Activated T-helper 1 cell treated with anti-CD3 and anti-CD28 coated beads, Interleukin-2, amount 50 U/mL, for 16 hours (primary cell): ENCODE results near the gene GPC3.
"Not testable (repeated sequence)": the region's sequence is repeated elsewhere in the genome, so short reads cannot be mapped to it uniquely, and the experiment has no call there.

ENCODE experiments used
- DNase-seq, 2 donors: peaks; one replicate each; pipeline ENCODE4 v3.0.0-alpha.2; 2020; ENCODE audit warnings: low read depth in 1 of 2, low spot score in 1 of 2

The GPC3 gene

DNA sequence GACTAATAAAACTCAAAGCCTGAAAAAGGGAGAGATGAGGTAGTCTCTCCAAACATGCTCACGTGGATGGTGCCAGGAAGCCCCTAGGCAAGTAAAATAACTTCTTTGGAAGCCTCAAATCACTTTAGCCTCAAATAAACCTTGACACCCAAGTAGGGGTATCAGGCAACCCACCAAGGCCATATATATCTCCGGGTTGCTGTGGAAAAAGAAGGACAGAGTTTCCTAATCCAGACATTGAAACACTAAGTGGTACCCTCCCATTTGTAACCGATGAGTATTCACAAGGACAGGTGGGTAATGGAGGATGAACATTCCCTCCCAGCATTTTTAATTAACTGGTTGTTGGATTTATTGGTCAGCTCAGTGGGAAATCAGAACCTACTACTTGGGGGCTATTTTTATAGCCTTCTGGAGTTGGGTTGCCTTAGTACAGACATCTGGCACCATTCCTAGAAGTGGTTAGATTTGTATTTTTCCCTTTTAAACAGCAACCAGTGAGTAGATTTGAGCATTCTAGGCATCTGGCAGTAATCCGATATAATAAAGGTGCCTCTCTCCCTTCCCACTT is 87.7 kb downstream of the GPC3 start:
- no peak for DNase-seq

- DNase-seq = no peak
Measured at GRCh38 chrX:133892337-133892736, 93.1 kb downstream of the GPC3 start.

GRCh38 chrX:133888984-133889383 is 96.4 kb downstream of the GPC3 start:
- no peak for DNase-seq

GRCh38 chrX:133888084-133888483 is 97.3 kb downstream of the GPC3 start:
- DNase-seq = not testable (repeated sequence)

- no peak for DNase-seq
Measured at GRCh38 chrX:133884430-133885394, 100.7 kb downstream of the GPC3 start.

- no peak for DNase-seq
Measured at GRCh38 chrX:133881893-133882292, 103.5 kb downstream of the GPC3 start.

GRCh38 chrX:133881007-133881406 is 104.4 kb downstream of the GPC3 start:
- DNase-seq = no peak

GRCh38 chrX:133880032-133880443 is 105.4 kb downstream of the GPC3 start:
- DNase-seq = no peak

DNA sequence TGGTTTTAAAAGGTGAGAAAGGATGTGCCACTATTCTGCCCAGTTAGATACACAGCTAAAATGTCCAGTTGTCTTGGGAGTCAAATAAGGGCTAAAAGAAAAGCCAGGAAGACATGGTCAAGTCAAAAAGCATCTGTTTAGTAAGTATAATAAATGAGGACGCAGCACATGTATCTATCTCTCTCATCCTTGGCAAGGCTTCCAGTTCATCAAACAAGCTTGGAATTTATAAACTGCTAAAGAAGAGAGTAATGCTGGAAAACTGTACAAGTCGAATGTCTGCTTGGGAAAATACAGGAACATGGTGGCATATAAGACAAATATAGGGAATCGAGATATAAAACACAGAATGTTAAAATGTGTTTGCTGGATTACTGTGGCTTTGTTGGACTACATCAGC is 106.7 kb downstream of the GPC3 start:
- DNase-seq = no peak

DNA sequence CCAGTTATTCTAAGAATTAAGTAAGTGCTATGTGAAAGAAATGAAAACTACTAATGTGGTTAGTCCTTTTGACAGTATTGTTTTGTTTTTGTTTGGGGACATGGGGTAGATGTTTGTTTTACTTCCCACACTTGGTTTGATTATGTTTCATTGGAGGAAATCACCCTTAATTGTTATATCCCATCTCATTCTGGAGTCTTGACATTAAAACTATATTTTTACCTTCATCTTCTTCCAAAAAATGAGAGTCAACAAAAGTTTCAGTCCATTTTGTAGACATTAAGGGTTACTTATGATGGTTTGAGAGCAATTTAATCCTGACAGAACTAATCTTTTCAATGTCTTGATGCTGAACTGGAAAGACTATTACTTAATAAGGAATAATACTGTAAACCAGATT is 108.7 kb downstream of the GPC3 start:
- DNase-seq = no peak

DNA sequence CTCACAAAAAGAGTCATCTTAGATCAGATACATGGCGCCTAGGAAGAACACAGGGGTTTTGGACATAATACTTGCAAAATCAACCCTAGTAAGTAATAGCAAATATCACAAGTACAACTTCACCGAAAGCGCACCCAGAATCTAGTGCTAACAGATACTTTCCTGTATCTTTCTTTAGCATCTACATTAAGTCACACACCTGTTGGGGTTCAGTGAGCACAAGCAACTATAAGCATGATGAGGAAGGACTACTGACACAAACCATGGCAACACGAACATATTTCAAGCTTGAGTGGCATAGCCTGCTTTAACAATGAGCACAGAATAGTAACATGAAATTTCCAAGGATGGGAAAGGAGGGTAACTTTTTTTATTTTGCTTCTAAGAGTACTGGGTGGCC is 116.1 kb downstream of the GPC3 start:
- no peak for DNase-seq

GRCh38 chrX:133868682-133869081 is 116.7 kb downstream of the GPC3 start:
- DNase-seq = no peak

- no peak for DNase-seq
Measured at GRCh38 chrX:133868250-133868649, 117.1 kb downstream of the GPC3 start.

DNA sequence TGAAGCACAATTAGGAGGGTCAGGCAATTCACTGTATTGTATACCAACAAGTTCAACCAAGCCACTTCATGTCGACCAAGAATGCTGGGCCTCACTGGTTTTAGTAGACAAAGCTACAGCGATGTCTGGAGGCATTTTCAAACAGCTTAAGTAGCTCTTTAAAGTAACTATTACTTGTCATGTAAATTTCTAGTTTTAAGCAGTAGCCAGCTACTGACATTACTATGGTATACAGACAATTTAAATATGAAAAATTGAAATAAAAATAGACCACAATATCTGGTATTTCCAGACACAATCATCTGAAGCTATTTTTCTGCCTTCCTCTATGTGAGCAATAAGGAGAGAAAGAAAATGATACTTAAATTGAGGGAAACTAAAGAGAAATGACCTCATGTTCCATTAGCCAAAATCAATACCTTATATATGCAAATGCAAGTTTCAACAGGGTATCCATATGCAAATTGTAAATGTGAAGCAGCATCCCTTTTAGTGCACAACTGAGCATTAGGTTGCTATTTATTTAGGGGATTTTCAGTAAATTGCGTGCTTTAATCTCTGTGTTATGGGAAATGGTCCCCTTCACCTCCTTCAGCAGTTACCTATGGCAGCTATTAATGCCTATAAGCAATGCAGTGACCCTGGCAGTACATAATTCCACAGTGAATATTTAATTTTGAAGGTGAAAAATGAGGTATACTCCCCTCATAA is 119.5 kb downstream of the GPC3 start:
- no peak for DNase-seq

DNA sequence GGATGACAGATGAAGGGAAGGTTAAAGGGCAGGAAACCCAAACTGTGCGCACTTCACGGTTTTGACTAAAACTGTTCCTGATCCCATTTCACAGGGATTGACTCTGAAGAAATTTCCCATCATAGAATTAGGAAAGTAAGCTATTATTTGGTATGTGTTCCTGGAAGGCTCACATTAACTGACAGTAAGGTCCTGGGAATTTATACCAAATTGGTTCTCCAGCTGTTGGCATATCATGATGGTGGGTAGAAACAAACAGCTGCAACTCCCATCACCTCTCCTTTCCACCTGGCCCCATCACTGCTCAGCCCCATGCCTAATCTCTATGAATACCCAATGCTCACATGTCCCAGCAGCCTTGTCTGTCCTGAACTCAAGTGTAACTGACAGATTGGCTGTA is 121.2 kb downstream of the GPC3 start:
- DNase-seq = no peak

DNA sequence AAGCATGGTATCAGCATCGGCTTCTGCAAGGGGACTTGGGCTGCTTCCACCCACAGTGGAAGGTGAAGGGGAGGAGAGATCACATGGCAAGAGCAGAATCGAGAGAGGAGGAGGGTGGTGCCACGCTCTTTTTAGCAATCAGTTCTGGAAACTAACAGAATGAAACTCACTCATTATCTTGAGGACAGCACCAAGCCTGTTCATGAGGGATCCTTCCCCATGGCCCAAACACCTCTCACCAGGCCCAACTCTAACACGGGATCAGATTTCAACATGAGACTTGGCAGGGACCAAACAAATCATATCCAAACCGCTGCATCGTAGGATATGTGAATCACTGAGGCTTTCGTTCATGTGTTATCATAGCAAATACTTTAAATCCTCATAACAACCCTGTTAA is 125.5 kb downstream of the GPC3 start:
- no peak for DNase-seq

DNA sequence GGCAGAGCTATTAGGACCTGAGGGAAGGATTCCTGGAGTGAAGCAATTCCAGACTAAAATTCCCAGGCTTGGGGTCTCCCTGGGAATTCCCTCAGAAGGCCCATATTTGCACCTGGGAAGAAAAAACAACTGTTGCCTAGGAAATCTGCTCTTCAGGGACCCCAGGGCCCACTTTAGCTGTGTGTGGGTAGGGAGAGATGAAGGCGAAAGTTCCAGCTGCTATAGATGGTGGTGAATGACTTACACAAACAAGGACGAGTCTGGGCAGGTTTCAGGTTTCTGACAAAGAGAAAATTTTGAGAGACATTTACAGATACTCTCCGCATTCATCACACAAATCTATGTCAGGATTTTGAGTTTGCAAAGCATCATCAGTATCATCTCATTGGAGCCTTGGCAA is 126.1 kb downstream of the GPC3 start:
- no peak for DNase-seq

- DNase-seq = no peak
Measured at GRCh38 chrX:133857640-133858269, 127.6 kb downstream of the GPC3 start.

DNA sequence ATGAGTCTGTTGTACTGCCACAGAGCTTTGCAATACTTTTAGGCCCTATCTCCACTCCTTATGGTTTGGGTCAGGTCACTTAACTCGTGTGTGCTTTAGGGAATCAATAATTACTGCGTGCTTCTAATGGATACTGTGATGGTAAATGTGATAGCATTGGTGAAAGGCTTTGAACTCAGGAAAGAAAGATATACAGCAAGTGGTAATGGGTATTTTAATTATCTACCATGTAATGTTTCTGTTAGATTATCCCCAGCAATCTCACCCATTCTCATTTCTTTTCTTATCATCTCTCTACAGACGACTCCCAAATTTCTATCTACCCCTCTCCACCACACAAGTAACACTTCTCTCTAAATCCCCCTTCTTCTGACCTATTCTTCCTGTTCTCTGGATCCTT is 128.6 kb downstream of the GPC3 start:
- DNase-seq = no peak

DNA sequence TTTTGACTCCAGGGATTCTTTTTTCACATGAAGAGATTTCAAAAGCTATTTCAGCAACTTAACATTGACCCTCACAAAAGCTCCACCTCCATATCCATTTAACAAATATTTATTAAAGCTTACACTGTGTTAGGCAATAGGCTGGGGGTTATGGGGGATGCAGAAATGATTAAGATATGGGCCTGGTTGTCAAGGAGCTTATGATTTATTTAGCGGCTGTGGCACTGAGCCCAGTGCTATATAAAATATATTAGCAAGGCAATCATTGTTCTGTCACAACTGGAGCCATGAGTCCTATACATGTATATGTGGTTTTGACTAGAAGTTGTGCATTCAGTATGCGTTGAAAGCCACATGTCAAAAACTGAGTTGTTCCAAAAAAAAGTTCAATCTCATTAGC is 131.1 kb downstream of the GPC3 start:
- no peak for DNase-seq

DNA sequence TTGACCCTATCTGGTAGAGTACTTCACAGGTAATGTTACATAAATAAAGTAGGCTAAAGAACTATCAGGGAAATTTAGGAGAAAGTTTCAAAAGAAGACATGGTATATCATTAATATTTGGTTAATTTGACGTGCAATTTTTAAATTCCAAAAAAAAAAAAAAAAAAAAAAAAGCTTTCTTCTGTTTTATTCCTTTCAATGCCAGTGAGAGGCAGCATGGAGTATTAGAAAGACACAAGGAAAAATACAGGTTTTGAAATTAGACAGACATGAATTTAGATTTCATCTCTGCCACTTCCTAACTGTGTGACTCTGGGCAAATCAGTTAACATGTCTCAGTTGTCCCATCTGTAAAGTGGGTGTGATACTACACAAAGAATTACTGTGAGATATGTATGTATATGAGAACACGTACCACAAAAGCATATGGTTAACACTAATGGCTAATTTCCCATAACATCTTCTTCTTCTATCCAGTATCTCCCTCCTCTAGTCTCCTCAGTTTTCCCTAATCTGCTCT is 132.5 kb downstream of the GPC3 start:
- DNase-seq = no peak
